HFF-Myc (cell line): Measurements from ENCODE around the gene CA4.
"Not testable (repeated sequence)": the region's sequence is repeated elsewhere in the genome, so short reads cannot be mapped to it uniquely, and the experiment has no call there.

Source experiments
- DNase-seq: peaks from one replicate; pipeline ENCODE4 v3.0.0-alpha.2; 2011; ENCODE audit warnings: low read depth; ENCODE audit errors: extremely low read depth
- H3K4me3 ChIP-seq: replicated peaks from 2 replicates; pipeline ENCODE4 v1.5.1; 2011; ENCODE audit warnings: low read depth, mild to moderate bottlenecking, control low read depth, low read length
- CTCF ChIP-seq: IDR thresholded peaks from 2 replicates; pipeline ENCODE4 v1.5.1; 2012; ENCODE audit warnings: mild to moderate bottlenecking, low read depth, low read length, control low read depth; ENCODE audit errors: missing control alignments

Gene CA4

DNA sequence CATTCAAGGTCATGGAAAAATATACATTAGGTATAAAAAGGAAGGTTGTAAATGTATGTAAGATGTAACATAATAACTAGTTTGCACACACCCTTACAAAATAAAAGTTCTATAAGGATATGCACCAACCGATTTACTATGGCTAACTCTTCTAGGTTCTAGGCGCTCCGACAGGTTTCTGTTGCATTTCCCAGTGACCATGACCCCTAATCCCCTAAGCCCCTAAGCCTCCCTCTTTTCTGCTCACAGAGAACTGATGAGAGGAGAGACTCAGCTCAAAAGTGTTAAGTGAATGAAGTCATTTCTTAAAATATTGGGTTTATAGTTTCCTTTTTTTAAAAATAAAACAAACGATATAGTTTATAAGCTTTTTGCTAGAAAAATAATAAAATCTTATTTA, 41.1 kb upstream of the CA4 start:
- H3K4me3 ChIP-seq: no peak overlapping the region
- TF ChIP-seq CTCF: no peak
- no peak for DNase-seq

- DNase-seq: no peak
- TF ChIP-seq CTCF: no peak
- H3K4me3 ChIP-seq: no peak overlapping the region
Observed at GRCh38 chr17:60109161-60109560, 40.6 kb upstream of the CA4 start.

DNA sequence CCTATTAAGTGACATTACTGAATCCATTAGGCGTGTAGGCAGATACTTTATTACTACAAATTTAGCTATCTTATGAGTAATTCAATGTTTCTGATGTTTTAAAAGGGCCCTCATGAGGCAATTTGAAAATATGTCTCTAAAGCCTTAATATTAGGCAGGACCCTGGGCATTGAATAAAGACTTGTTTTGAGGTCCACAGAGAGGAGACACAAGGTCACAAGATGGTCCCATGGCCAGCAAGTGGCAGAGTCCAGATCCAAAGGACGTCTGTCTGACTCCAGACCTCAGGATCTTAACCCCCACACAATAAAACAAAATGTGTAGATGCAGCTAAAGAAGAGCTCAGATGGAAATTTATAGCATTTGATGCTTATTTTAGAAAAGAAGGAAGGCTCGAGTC, 39.2 kb upstream of the CA4 start:
- no peak overlapping the region for H3K4me3 ChIP-seq
- no peak for TF ChIP-seq CTCF
- DNase-seq: no peak

- H3K4me3 ChIP-seq, DNase-seq: not testable (repeated sequence)
Observed at GRCh38 chr17:60111661-60112060, 38.1 kb upstream of the CA4 start.

DNA sequence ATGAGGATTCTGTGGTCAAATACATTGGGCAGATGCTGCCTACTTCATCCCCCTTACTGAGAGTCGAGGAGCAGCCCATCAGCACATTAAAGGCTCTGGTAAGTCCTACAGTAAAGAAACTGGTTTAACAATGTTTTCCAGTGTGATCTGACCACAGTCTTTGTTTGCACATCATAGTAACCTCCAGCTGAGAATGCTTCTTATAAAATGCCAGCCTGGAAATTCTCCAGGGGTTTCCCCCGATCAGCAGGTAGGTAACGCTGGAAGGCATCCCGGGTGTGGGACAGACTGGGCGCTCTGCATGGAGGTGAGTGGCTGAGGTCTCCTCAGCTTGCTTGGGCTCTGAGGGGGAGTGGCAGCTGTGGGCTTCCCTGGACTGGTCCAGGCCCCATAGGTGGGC, 34.4 kb upstream of the CA4 start:
- not testable (repeated sequence) for DNase-seq, H3K4me3 ChIP-seq

DNA sequence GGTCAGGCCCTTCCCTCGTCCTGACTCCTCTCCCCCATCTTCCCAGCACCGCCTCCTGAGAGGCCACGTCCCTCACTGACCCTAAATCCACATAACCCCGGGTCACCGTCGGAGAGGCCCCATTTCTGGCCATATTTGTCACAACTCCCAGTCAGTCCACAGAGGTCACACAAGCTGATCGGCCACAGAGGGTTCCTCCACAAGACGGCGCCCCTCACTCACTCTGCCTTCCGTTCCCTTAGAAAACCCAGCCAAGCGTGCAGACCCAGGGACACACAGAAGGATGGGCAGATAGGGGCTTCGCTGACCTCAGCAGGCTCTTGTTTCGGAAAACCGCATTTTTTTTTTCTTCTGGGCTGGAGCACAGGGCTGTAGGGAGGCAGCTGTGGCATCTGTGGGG, 33.6 kb upstream of the CA4 start:
- not testable (repeated sequence) for DNase-seq, H3K4me3 ChIP-seq

DNA sequence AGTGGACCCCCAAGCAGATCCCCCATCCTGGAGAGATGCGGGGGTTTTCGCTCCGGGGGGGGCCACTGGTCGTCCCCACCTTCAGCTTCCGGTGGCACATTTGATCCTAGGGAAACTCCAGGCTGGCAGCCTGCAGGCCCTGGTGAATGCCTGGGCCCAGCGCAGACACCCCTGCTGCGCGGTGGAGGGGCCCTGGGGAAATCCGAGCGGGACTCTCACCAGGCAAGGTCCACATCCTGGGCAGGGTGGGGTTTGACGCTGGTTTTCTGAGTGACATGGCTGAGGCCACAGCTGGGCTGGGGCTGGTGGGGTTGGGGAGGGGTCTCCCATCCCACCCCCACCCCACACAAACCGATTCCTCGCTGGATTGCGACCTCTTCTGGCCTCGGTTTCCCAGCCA, 30.6 kb upstream of the CA4 start:
- H3K4me3 ChIP-seq, DNase-seq: not testable (repeated sequence)

GRCh38 chr17:60119807-60120748, 29.7 kb upstream of the CA4 start:
- H3K4me3 ChIP-seq: 0 out of 2 replicates have a peak overlapping the region, but pooled peaks have one; percentile 11
- DNase-seq: not testable (repeated sequence)

DNA sequence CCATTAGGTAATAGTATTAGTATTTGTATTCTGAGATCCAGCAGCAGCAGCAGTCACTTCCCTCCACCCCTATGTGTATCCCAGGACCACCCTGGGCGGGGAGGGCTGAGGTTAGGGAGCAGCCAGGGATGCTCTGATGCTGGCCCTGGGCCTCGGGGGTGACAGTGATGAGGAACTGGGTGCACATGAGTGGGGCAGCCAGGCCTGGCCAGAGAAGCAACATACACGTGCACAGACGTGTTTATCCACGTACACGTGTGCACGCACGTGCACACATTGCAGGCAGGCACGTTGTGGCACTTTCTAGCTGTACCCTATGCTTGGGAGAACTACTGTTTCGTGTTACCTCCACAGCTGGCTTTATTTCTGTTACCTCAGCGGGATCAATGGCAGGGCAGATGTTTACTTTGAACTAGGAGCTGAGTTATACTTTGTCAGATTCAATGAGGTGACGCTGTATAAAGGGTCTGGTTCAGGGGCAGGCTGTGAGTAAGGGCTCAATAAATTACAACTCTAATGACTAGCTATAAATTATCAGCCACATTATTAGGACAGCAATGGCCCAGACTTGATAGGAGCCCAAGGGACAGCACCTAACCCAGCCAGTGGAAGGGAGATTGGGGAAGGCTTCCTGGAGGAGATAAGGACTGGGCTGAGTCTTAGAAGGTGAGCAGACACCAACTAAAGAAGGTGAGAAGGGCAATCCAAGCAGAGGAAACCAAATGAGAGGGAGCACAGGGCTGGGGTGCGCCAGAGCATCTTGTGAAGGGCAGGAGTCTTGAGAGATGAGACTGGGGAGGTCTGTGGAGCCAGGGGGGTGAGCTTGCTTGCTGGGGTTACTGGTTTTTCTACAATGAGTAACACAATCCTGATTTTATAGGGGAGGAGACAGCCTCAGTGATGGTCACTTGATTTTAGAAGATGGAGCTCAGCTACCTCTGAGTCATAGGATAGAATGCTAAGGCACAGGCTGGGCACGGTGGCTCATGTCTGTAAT, 22.4 kb upstream of the CA4 start:
- no peak for TF ChIP-seq CTCF
- no peak overlapping the region for H3K4me3 ChIP-seq

More for the DNA sequence above, 22.4 kb upstream of the CA4 start:
- DNase-seq: no peak
